K562 (cell line): ENCODE results near the gene CDC27. TPM values are rescaled to one million over a fixed set of nuclear protein-coding genes. Genes with fewer than 3 reads are reported as not detected.

ENCODE experiments used
- ATAC-seq: fragments of 200-7000 bp; cut with Tn5 transposase; 3 replicates; pipeline ENCODE4 v1.9.1; 2020; ENCODE audit warnings: moderate library complexity
- BruUV-seq: library from RNA; stranded (reverse); fragments of 400-500 nt; replicated peaks from 2 replicates; lab custom pipeline; 2021; lab: Mats Ljungman, UMichigan
- CTCF ChIA-PET: fragments of 300-600 bp; formaldehyde crosslinking; extraction: SDS; loops from one replicate; lab custom pipeline; 2021; ENCODE audit warnings: low intra/inter-chr PET ratio; lab: Yijun Ruan, JAX
- POLR2A ChIA-PET: fragments of 300-600, 350-650 bp; sonication (Branson Sonifier 250); formaldehyde crosslinking; extraction: SDS; loops from one replicate; lab custom pipeline; 2021; ENCODE audit warnings: antibody characterized with exemption, inconsistent platforms; lab: Yijun Ruan, JAX
- DNase-seq, 4 experiments: peaks; one replicate each; pipeline versions ENCODE4 v3.0.0 to v3.0.0-alpha.2; 2011 to 2018; ENCODE audit warnings: low spot score in 3 of 4, mixed read lengths in 3 of 4; ENCODE audit errors: extremely low read depth in 1 of 4
- FAIRE-seq: peaks from 2 replicates; lab custom pipeline; 2011; peaks lifted over from hg19 to GRCh38; lab: Jason Lieb, UNC
- H2AFZ ChIP-seq: 2 replicates; pipeline ENCODE4 v1.6.0; 2011; ENCODE audit warnings: low read depth, low read length, control low read depth, inconsistent platforms
- H3K27ac ChIP-seq: fragments of 200-600 bp; 3 replicates; pipeline ENCODE4 v1.8.0; 2011; ENCODE audit warnings: low read depth, mild to moderate bottlenecking, control low read depth, inconsistent platforms, low read length, moderate library complexity, mixed read lengths; ENCODE audit errors: extremely low read depth
- H3K27me3 ChIP-seq, 2 experiments: fragments of 300-600 bp in 1 of 2; 2 replicates in 1 of 2; 3 replicates in 1 of 2; pipeline versions ENCODE4 v1.6.0 to v1.8.0; 2011; ENCODE audit warnings: inconsistent platforms in 2 of 2, low read length in 2 of 2, mild to moderate bottlenecking in 1 of 2, mixed read lengths in 1 of 2, moderate library complexity in 1 of 2; ENCODE audit not compliant: control insufficient read depth in 2 of 2, insufficient read depth in 2 of 2
- H3K36me3 ChIP-seq: fragments of 300-600 bp; 3 replicates; pipeline ENCODE4 v1.8.0; 2011; ENCODE audit warnings: mild to moderate bottlenecking, low read length, inconsistent platforms; ENCODE audit not compliant: control insufficient read depth, insufficient read depth
- H3K4me1 ChIP-seq, 2 experiments: fragments of 200-600 bp in 1 of 2; replicated peaks in 1 of 2; 2 replicates in 1 of 2; 3 replicates in 1 of 2; pipeline versions ENCODE4 v1.5.1 to v1.8.0; 2011; ENCODE audit warnings: inconsistent platforms in 2 of 2, low read length in 2 of 2, mild to moderate bottlenecking in 1 of 2, mixed read lengths in 1 of 2, moderate library complexity in 1 of 2; ENCODE audit not compliant: control insufficient read depth in 2 of 2, insufficient read depth in 2 of 2
- H3K4me2 ChIP-seq: 2 replicates; pipeline ENCODE4 v1.6.1; 2011; ENCODE audit warnings: low read length, control low read depth, inconsistent platforms, mixed read lengths; ENCODE audit not compliant: insufficient read depth
- H3K4me3 ChIP-seq: fragments of 200-600 bp; sonication (generic), shearing (Covaris generic); 2 replicates; pipeline ENCODE4 v1.5.1; 2016; ENCODE audit warnings: control low read depth, inconsistent platforms
- H3K79me2 ChIP-seq: fragments of 200-600 bp; 3 replicates; pipeline ENCODE4 v1.8.0; 2011; ENCODE audit warnings: low read length, inconsistent platforms; ENCODE audit not compliant: control insufficient read depth, insufficient read depth
- H3K9ac ChIP-seq, 2 experiments: 2 replicates each; pipeline versions ENCODE4 v1.6.0 to v1.6.1; 2011; ENCODE audit warnings: low read depth in 2 of 2, low read length in 2 of 2, control low read depth in 1 of 2, inconsistent platforms in 1 of 2, mild to moderate bottlenecking in 1 of 2, mixed read lengths in 1 of 2; ENCODE audit not compliant: insufficient read depth in 1 of 2
- H3K9me1 ChIP-seq: one replicate; pipeline ENCODE4 v1.6.0; 2011; ENCODE audit warnings: inconsistent platforms, mild to moderate bottlenecking, low read length, moderate library complexity; ENCODE audit not compliant: control insufficient read depth, insufficient read depth
- H3K9me3 ChIP-seq: replicated peaks from 2 replicates; pipeline ENCODE4 v1.5.1; 2011; ENCODE audit warnings: low read depth, low read length, inconsistent platforms; ENCODE audit not compliant: control insufficient read depth, insufficient read depth
- H4K20me1 ChIP-seq: replicated peaks from 2 replicates; pipeline ENCODE4 v1.6.1; 2011; ENCODE audit warnings: low read length, inconsistent platforms, mixed read lengths; ENCODE audit not compliant: control insufficient read depth, insufficient read depth
- CREBBP ChIP-seq: IDR thresholded peaks from one replicate; pipeline ENCODE4 v1.6.1; 2012; ENCODE audit warnings: low read depth, mild to moderate bottlenecking, control low read depth, inconsistent platforms, low read length
- HDAC1 ChIP-seq, 2 experiments: fragments of 450-650 bp; IDR thresholded peaks; 2 replicates each; pipeline ENCODE4 v1.6.1; 2016 to 2017; ENCODE audit warnings: inconsistent platforms in 1 of 2, mild to moderate bottlenecking in 1 of 2, moderate library complexity in 1 of 2
- MAZ ChIP-seq, 2 experiments: fragments of 450-650 bp in 1 of 2; sonication (generic) in 1 of 2; formaldehyde crosslinking; IDR thresholded peaks in 1 of 2; conservative IDR thresholded peaks in 1 of 2; 2 replicates each; pipeline versions ENCODE4 v1.4.0 to v1.5.0; 2020; ENCODE audit warnings: mild to moderate bottlenecking in 1 of 2, missing genetic modification reagents in 1 of 2
- MTA1 ChIP-seq: fragments of 450-650 bp; IDR thresholded peaks from 2 replicates; pipeline ENCODE4 v1.6.1; 2017; ENCODE audit warnings: borderline replicate concordance
- NKRF ChIP-seq: fragments of 450-650 bp; IDR thresholded peaks from 2 replicates; pipeline ENCODE4 v1.6.1; 2016; ENCODE audit warnings: borderline replicate concordance
- PHB2 ChIP-seq: fragments of 450-650 bp; IDR thresholded peaks from 2 replicates; pipeline ENCODE4 v1.6.1; 2017; ENCODE audit warnings: low read depth
- ZBTB49 ChIP-seq: sonication (generic); formaldehyde crosslinking; IDR thresholded peaks from 2 replicates; pipeline ENCODE4 v1.8.0; 2022; ENCODE audit warnings: missing genetic modification reagents, mild to moderate bottlenecking, borderline replicate concordance
- ZNF140 ChIP-seq: fragments of 250-450 bp; sonication (Bioruptor Pico); IDR thresholded peaks from 2 replicates; pipeline ENCODE4 v1.8.0; 2021; ENCODE audit warnings: moderate library complexity, mild to moderate bottlenecking, inconsistent platforms
- ZNF398 ChIP-seq: fragments of 250-450 bp; sonication (Bioruptor Pico); IDR thresholded peaks from 2 replicates; pipeline ENCODE4 v1.8.0; 2021; ENCODE audit warnings: moderate library complexity, mild to moderate bottlenecking, inconsistent platforms
- WGBS: fragments of 100-300 bp; shearing (Covaris generic); methylation state at CpG from one replicate; pipeline ENCODE4 v1.1.6; 2016; ENCODE audit warnings: low coverage, mixed read lengths; ENCODE audit not compliant: insufficient coverage; ENCODE audit errors: missing lambda C conversion rate; 5-methylcytosine and 5-hydroxymethylcytosine counted together
- in situ Hi-C: fragments of 300-500 bp; cut with MboI; formaldehyde crosslinking; loops from 4 replicates; pipeline ENCODE4 v1.15.0; 2018; ENCODE audit warnings: inconsistent platforms, mixed read lengths
- intact Hi-C: fragments of 100-400 bp; cut with micrococcal nuclease; formaldehyde crosslinking; loops from 2 replicates; pipeline ENCODE4 v1.14.2; 2022
- polyA plus RNA-seq, 8 experiments: library from polyadenylated mRNA; depleted of rRNA in 4 of 8; stranded (reverse) in 5 of 8; unstranded in 3 of 8; fragments of >200 nt; fragmentation: Nextera tagmentation in 2 of 8; fragmentation: Illumina TruSeq in 1 of 8; extraction: Ambion mirVana in 2 of 8; extraction: Trizol in 1 of 8; gene quantifications; 2 replicates each; pipeline versions ENCODE4 v1.2.1 to v1.2.3, GENCODE V29; 2011 to 2014; ENCODE audit warnings: inconsistent platforms in 1 of 8, missing spikeins in 1 of 8
- total RNA-seq, 7 experiments: library from RNA; depleted of rRNA in 6 of 7; stranded (reverse); fragments of >200 nt in 6 of 7; fragmentation: Illumina TruSeq in 2 of 7; extraction: Trizol in 2 of 7; gene quantifications; 2 replicates each; pipeline versions ENCODE4 v1.2.1 to v1.2.3, GENCODE V29; 2011 to 2021; ENCODE audit warnings: low replicate concordance in 1 of 7

The CDC27 gene
- total and polyA plus RNA-seq, 9 of the 15 experiments (the other 6 are each of a cell fraction or from before 2014, with no cell fraction given) = 28.6 to 155 (median 94.1) TPM

GRCh38 chr17:47117386-47117785 lies 71.7 kb downstream of the CDC27 start:
- Histone ChIP-seq H3K79me2 (no peaks in the 10 kb centered on the region), H4K20me1 (no peaks in the 10 kb centered on the region), H3K27me3 (no peaks in the 10 kb centered on the region), H3K9me3 (no peaks in the 10 kb centered on the region), H3K4me3 (no peak overlapping the region), H3K9ac (no peak overlapping the region), H3K4me1 (peaks cover 0 to 17% of the 10 kb centered on the region in 2 experiments; a peak in 4 of 5 replicates), H3K27ac (no peak overlapping the region), H3K4me2 (no peak overlapping the region), H2AFZ (no peak overlapping the region), H3K36me3 (peaks cover 46% of the 10 kb centered on the region; the same call in 2 of the 3 replicates), H3K9me1 (no peaks in the 10 kb centered on the region)
- BruUV-seq = no TSS peak
- CTCF ChIA-PET = no interaction called here
- TF ChIP-seq CREBBP (no peak), NKRF (no peak), HDAC1 (IDR thresholded peaks at IDR 0.05) (no peak), MAZ (CRISPR knock-in tag; conservative IDR thresholded peaks at IDR 0.05 in 1 of 2, IDR thresholded peaks at IDR 0.05 in 1 of 2) (no peak), ZNF398 (CRISPR knock-in tag) (no peak), PHB2 (no peak), ZBTB49 (CRISPR knock-in tag) (no peak), ZNF140 (CRISPR knock-in tag) (no peak), MTA1 (no peak)
- POLR2A ChIA-PET = interaction anchor here (1.0 kb wide), 1 partner anchor 10 kb away, joined by 4 read pairs; no protein-coding TSS in a partner anchor
- no peak for DNase-seq
- WGBS = 68% methylated on average over 3 of the region's 3 CpGs
- in situ Hi-C loops = no loop called here
- intact Hi-C loops = no loop called here
- no peak for FAIRE-seq
- ATAC-seq = no peak
